Measurements from ENCODE around the gene CCDC183.
A peak's percentile ranks its signal among the peaks of the same experiment; 100 is the strongest.

The CCDC183 gene

DNA sequence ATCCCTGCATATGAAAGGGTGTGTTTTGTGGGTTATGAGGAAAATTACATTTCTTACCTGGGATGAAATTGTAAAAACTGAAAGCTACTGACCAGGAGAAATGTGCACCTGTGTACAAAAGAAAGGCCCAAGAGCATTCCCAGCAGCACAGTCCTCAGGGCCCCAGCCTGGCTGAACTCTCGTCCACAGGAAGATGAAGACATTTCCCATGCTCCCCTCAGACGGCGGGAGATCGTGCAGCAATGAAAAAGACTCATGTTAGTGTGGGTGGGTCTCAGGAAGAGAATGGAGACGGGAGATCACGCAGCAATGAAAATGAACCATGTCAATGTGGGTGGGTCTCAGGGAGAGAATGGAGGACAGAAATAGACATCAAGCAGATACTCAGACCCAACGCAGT, 19.2 kb upstream of the CCDC183 start:
- no peak for DNase-seq
- Histone ChIP-seq H3K27ac (no peak overlapping the region), H3K27me3 (no peaks in the 10 kb centered on the region), H3K4me3 (no peak overlapping the region), H3K36me3 (no peaks in the 10 kb centered on the region), H3K9me3 (peaks cover 0 to 10% (median 0%) of the 10 kb centered on the region in 3 donors), H3K4me1 (no peaks in the 10 kb centered on the region)
- intact Hi-C loops (cut with DNase I; ENCODE audit: low total_unique reads): no loop called here
- no peak for TF ChIP-seq CTCF (IDR thresholded peaks at IDR 0.05)

DNA sequence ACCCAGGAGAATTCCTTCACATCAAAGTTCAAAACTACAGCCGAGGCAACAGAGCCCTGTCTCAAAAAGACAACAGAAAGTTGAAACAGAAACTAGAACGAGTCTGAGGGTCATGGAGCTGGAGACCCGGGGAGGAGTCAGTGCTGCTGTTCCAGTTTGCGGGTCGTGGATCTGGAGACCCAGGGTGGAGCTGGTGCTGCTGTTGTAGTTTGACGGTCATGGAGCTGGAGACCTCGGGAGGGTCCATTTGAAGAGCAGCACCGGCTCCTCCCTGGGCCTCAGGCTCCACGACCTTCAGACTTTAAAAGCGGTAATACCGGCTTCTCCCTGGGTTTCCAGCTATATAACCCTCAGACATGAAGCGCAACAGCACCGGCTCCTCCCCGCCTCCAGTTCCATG, 18.8 kb upstream of the CCDC183 start:
- no peak for TF ChIP-seq CTCF (IDR thresholded peaks at IDR 0.05)
- Histone ChIP-seq H3K27ac (no peak overlapping the region), H3K4me1 (no peaks in the 10 kb centered on the region), H3K4me3 (no peak overlapping the region), H3K9me3 (peaks cover 0 to 10% (median 0%) of the 10 kb centered on the region in 3 donors), H3K36me3 (no peaks in the 10 kb centered on the region), H3K27me3 (no peaks in the 10 kb centered on the region)
- DNase-seq: no peak
- intact Hi-C loops (cut with DNase I; ENCODE audit: low total_unique reads): no loop called here

DNA sequence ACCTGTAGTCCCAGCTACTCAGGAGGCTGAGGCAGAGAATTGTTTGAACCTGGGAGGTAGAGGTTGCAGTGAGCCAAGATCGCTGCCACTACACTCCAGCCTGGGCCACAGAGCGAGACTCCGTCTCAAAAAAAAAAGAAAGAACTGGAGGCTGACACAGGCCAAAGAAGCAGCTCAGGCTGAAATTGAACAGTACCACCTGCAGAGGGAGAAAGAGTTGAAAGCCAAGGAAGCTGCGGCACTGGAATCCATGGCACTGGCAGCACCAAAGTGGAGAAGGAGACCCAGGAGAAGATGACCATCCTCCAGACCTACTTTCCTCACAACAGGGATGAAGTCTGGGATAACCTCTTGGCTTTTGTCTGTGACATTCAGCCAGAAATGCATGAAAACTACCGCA, 16.3 kb upstream of the CCDC183 start:
- no peak for DNase-seq

GRCh38 chr9:136782452-136782851, 13.7 kb upstream of the CCDC183 start:
- no peak for TF ChIP-seq CTCF (IDR thresholded peaks at IDR 0.05)
- Histone ChIP-seq H3K27ac (no peak overlapping the region), H3K9me3 (no peaks in the 10 kb centered on the region), H3K4me1 (no peaks in the 10 kb centered on the region), H3K36me3 (no peaks in the 10 kb centered on the region), H3K4me3 (no peak overlapping the region), H3K27me3 (peaks cover 0 to 6% of the 10 kb centered on the region in 2 donors)
- intact Hi-C loops (cut with DNase I; ENCODE audit: low total_unique reads): no loop called here
- DNase-seq: no peak

More for the DNA sequence above, 16.3 kb upstream of the CCDC183 start:
- Histone ChIP-seq H3K4me1 (no peaks in the 10 kb centered on the region), H3K27me3 (no peaks in the 10 kb centered on the region), H3K9me3 (no peaks in the 10 kb centered on the region), H3K27ac (no peak overlapping the region), H3K36me3 (no peaks in the 10 kb centered on the region), H3K4me3 (no peak overlapping the region)
- no peak for TF ChIP-seq CTCF (IDR thresholded peaks at IDR 0.05)
- intact Hi-C loops (cut with DNase I; ENCODE audit: low total_unique reads): no loop called here

DNA sequence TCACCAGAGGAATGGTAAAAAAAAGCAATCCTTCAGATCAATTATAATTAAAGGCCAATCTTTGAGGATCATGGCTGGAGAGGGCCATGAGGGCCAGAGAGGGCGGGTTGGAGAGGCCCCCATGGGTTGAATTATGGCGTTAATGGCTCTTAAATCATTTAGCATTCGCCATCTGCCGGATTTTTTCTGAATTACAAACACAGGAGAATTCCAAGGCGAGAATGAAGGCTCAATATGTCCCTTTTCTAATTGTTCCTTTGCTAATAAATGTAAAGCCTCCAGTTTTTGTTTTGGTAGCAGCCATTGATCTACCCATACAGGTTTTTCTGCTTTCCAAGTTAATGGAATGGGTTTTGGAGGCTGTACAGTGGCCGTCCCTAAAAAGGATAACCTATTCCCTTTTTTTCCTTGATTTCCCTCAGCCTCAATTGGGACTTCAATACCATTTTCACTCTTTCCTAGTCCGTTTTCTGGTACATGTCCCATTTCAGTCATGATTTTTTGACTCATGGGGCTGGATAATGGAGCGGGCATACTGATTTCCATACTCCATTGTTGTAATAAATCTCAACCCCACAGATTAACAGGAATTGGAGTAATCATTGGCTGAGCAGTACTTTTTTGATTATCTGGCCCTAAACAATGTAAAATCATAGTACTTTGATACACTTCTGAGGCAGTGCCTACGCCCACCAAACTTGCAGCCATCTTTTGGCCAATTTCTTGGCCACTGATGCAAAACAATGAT, 11.7 kb upstream of the CCDC183 start:
- Histone ChIP-seq H3K9me3 (no peaks in the 10 kb centered on the region), H3K27ac (no peak overlapping the region)

More for the DNA sequence above, 11.7 kb upstream of the CCDC183 start:
- Histone ChIP-seq H3K27me3 (peaks cover 0 to 6% of the 10 kb centered on the region in 2 donors), H3K4me3 (no peak overlapping the region), H3K36me3 (no peaks in the 10 kb centered on the region), H3K4me1 (no peaks in the 10 kb centered on the region)
- intact Hi-C loops (cut with DNase I; ENCODE audit: low total_unique reads): no loop called here
- no peak for DNase-seq
- TF ChIP-seq CTCF (IDR thresholded peaks at IDR 0.05): peak; percentile 27 to 34
